KOPT-K1 (cell line): ENCODE measurements around the gene CAPN8.

ENCODE experiments used
- H3K27ac ChIP-seq: fragments of 200-600 bp; sonication (generic); 2 replicates; pipeline ENCODE4 v1.5.1; 2016; ENCODE audit warnings: antibody characterized with exemption, mild to moderate bottlenecking, low read depth, low read length; ENCODE audit not compliant: poor library complexity, severe bottlenecking
- H3K36me3 ChIP-seq: fragments of 200-600 bp; sonication (generic); 2 replicates; pipeline ENCODE4 v1.5.1; 2017; ENCODE audit warnings: antibody characterized with exemption, mild to moderate bottlenecking, low read length, moderate library complexity; ENCODE audit not compliant: insufficient read depth
- H3K9me3 ChIP-seq: fragments of 200-600 bp; sonication (generic); 2 replicates; pipeline ENCODE4 v1.5.1; 2017; ENCODE audit warnings: antibody characterized with exemption, low read length, mild to moderate bottlenecking; ENCODE audit not compliant: insufficient read depth, poor library complexity, severe bottlenecking

CAPN8 gene

GRCh38 chr1:223678841-223679240 lies 13.3 kb upstream of the CAPN8 start:
- Histone ChIP-seq H3K9me3 (peaks cover 15% of the 10 kb centered on the region), H3K27ac (no peak overlapping the region), H3K36me3 (no peaks in the 10 kb centered on the region)

- no peak overlapping the region for H3K27ac ChIP-seq
- H3K36me3 ChIP-seq, result no peaks in the 10 kb centered on the region
- H3K9me3 ChIP-seq, result peaks cover 25% of the 10 kb centered on the region
Observed at GRCh38 chr1:223674119-223674890, 8.8 kb upstream of the CAPN8 start.

DNA sequence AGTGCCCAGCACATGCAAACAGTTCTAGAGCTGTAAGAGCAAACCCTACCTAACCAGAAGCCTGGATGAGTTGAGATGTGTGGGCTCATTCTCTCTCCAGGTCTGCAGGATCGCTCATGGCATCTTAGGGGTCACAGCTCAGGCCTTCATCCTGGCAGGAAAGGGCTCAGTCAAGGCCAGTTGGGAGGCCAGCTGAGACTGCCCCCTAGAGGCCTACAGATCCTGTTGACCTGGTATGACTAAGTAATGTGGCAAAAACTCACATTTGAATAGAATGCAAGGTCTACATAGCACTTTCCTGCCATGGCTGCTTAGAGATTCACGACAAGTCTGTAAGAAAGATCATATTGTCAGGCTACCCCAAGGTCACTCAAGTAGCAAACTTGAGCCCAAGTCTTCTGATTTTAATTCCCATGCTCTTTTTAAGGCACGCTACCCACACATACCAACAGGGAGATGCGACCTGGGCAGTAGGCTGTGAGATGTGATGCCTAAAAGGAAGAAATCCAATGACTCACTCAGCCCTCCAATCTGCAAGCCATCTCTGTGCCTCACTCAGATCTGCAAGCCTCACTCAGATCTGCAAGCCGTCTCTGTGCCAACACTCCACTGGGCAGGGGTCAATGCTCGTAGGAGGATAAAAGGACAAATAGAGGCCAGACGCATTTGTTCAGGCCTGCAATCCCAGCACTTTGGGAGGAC lies 5.1 kb upstream of the CAPN8 start:
- no peak overlapping the region for H3K27ac ChIP-seq
- peaks cover 20% of the 10 kb centered on the region for H3K9me3 ChIP-seq
- H3K36me3 ChIP-seq, result no peaks in the 10 kb centered on the region

DNA sequence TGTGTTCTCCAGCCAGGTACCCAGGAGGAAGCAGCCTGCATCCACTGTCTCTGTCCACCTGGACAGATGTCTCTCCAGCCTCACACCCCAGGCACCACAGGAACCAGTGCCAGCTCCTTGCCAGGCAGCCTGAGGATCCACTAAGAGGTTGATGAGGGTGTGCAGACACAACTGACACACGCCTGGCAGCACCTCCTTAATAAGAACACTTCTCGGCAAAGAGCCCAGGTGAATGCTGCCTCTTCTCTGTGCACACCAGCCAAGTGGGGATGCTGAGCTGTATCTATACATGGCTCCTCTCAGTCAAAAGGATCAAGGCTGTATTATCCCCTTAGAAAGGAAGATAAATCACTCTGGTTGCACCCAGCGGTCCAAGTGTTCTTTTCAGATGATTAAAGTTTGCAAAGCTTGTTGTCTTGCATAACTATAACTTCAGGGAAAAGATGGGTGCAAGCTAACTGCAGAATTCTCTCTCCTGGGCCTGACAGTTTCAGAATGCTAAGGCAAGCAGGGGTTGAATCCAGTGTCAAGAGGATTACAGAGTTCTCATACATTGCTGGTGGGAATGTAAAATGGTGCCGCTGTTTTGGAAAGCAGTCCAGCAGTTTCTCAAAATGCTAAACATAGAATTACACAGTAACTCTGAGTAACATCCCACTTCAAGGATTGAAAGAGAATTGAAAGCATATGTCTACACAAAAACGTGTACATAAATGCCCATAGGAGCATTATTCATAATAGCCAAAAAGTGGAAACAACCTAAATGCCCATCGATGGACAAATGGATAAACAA lies 3.7 kb upstream of the CAPN8 start:
- Histone ChIP-seq H3K36me3 (no peaks in the 10 kb centered on the region), H3K9me3 (peaks cover 14% of the 10 kb centered on the region), H3K27ac (no peak overlapping the region)

DNA sequence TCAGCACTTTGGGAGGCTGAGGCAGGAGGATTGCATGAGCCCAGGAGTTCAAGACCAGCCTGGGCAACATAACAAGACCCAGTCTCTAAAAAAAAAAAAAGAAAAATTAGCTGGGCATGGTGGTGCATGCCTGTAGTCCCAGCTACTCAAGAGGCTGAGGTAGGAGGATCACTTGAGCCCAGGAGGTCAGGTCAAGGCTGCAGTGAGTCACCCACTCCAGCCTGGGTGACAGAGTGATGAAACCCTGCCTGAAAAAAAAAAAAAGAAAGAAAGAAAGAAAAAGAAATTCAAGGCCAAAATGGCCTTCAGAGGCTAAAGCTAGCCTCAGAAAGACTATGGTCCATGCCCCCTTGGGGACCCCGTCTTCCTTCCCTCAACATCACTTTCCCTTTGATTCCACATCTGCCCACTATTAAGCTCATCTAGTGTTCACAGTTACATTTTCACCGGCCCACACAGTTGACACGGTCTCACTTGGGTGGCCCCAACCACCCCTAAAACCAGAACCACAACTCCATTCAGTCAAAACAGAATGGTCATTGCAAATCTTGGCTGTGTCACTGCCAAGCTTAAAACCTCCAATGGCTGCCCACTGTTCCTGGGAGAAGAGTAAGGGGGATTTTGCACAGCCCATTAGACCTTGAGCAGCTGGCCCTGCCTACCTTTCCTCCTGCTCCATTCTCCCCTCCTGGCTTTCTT lies 2.1 kb upstream of the CAPN8 start:
- H3K9me3 ChIP-seq, result no peaks in the 10 kb centered on the region
- H3K27ac ChIP-seq, result no peak overlapping the region
- no peaks in the 10 kb centered on the region for H3K36me3 ChIP-seq

- H3K36me3 ChIP-seq, result no peaks in the 10 kb centered on the region
- no peaks in the 10 kb centered on the region for H3K9me3 ChIP-seq
- no peak overlapping the region for H3K27ac ChIP-seq
Observed at GRCh38 chr1:223664106-223664505, 1.4 kb downstream of the CAPN8 start.

- H3K27ac ChIP-seq, result no peak overlapping the region
- H3K36me3 ChIP-seq, result no peaks in the 10 kb centered on the region
- no peaks in the 10 kb centered on the region for H3K9me3 ChIP-seq
Observed at GRCh38 chr1:223662943-223663342, 2.6 kb downstream of the CAPN8 start.

- Histone ChIP-seq H3K36me3 (no peaks in the 10 kb centered on the region), H3K9me3 (no peaks in the 10 kb centered on the region), H3K27ac (no peak overlapping the region)
Observed at GRCh38 chr1:223659711-223660110, 5.8 kb downstream of the CAPN8 start.

- Histone ChIP-seq H3K9me3 (no peaks in the 10 kb centered on the region), H3K36me3 (no peaks in the 10 kb centered on the region), H3K27ac (no peak overlapping the region)
Observed at GRCh38 chr1:223657978-223658377, 7.5 kb downstream of the CAPN8 start.

DNA sequence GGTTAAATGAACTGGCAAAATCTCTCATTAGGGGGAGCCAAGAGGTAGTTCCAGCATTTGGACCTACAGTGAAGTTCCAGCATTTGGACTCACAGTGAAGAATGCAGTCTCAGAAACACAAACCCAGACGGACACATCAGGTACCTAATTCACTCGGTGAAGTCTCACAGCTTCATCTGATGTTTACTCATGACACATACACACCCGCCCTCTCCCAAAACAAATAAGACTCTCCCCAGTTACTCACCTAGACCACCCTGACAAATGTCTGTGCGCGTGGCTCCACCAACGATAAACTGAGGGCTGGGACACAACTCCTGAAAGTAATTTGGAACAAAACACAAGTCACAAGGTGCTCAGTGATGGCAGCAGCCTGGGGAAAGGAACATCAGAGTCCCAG lies 11.4 kb downstream of the CAPN8 start:
- Histone ChIP-seq H3K36me3 (no peaks in the 10 kb centered on the region), H3K27ac (no peak overlapping the region), H3K9me3 (no peaks in the 10 kb centered on the region)

DNA sequence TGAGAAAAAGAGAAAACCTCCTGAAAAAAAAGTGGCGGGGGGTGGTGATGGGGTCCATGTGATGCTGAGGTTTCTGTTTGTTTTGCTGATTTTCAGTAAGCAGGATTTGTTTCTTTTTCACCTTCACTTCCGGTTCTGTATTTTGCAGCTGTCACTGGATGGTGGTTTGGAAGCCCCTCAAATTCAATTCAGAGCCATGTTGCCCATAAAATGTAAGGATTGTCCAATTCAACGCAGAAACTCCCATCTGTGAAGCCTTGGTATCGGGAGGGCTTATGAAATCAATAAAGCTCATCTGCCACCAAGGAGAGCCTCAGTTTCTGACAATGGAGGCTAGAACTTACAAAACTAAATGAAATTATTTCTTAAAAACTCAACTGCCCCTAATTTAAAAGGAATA lies 12.1 kb downstream of the CAPN8 start:
- no peaks in the 10 kb centered on the region for H3K9me3 ChIP-seq
- H3K36me3 ChIP-seq, result no peaks in the 10 kb centered on the region
- H3K27ac ChIP-seq, result no peak overlapping the region

DNA sequence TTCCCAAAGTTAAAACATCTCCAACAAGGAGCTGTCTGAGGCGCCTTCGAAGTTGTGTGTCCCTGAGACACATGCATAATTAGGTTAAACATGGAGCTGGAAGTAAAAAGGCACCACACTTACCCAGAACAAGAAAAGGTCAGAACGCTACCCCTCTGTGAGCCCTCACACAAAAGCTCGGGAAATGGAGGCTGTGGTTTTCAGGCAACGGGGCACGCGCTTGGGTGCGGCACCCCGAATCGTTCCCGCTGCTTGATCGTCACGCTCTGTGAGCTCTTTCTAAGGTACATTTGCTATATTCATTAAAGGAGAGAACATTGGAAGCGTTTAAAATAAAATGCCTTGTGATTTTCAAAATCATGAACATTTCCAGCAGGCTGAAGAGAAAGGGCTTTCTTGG lies 12.5 kb downstream of the CAPN8 start:
- Histone ChIP-seq H3K27ac (no peak overlapping the region), H3K9me3 (no peaks in the 10 kb centered on the region)

DNA sequence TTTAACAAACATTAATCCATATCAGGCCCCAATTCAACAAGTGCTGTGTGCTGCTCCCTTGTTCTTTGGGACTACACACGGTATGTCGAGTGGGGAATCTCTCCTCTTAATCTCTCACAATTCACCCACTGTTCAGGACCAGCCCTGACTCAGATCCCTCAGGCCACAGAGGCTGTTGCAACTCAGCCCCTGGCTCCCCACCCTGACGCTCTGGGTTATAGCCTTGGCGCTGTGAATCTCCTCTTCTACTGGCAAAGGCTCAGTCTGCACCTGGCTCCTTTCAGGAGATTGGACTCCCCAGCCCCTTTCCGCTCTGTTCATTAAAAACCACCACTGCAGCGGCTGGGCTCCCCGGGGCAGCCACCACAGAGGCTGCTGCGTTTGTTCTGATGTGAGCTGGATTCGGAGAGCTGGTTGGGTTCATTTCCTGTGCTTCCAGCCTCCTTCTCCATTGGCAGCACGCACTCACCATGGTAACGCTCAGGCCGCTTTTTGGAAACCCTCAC lies 13.0 kb downstream of the CAPN8 start:
- Histone ChIP-seq H3K27ac (no peak overlapping the region), H3K9me3 (no peaks in the 10 kb centered on the region), H3K36me3 (no peaks in the 10 kb centered on the region)

More for the DNA sequence above, 12.5 kb downstream of the CAPN8 start:
- no peaks in the 10 kb centered on the region for H3K36me3 ChIP-seq

- H3K36me3 ChIP-seq, result no peaks in the 10 kb centered on the region
- H3K9me3 ChIP-seq, result no peaks in the 10 kb centered on the region
- no peak overlapping the region for H3K27ac ChIP-seq
Observed at GRCh38 chr1:223651291-223651991, 14.1 kb downstream of the CAPN8 start.
